ENCODE data around the gene TGFB1I1.
A peak's percentile ranks its signal among the peaks of the same experiment; 100 is the strongest.

DNA sequence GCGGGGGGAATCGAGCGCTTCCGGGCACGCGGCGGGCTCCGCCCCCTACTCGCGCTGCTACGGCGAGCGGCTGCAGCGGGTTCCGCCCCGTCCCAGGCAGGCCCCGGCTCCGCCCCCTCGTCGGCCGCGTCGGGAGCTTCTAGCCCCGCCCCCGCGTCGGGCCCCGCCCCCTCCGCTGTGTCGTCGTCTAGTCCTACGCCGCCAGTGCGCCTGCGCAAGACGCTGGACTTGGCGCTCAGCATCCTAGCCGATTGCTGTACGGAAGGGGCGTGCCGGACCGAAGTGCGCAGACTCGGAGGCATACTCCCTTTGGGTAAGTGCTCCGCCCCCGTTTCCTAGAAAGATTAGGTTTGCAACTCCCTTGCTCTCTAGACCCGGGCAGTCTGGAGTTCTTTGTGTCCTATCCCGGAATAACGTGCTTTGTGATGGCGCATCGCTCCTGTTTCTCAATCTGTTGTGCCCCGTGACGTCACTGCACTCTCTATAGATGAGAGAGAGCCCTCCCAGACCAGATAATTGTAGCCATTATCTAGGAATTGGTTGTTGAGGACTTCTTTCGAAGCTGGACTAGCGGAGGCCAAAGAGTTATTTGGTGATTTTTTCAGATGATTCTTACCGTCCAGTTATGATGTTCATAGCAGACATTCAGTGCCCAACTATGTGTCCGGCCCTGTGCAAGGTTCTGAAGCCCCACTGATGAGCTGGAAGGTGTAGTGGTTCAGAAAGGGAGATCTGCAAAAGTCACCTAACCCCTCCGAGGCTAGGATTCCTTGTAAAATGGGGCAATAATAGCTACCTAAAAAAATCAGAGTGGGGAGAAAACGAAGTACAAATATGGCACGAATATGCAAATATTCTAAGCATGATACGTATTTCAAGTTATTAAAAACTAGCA is 12.0 kb upstream of the TGFB1I1 start:
- TF ChIP-seq EP300 (conservative IDR thresholded peaks at IDR 0.05; ENCODE audit: poor library complexity, severe bottlenecking) (no peak), POLR2AphosphoS5 (IDR thresholded peaks at IDR 0.05) (peak; percentile 74), EZH2 (IDR thresholded peaks at IDR 0.05; ENCODE audit: borderline replicate concordance, insufficient read depth, low read length, poor library complexity, severe bottlenecking) (no peak), TAF1 (IDR thresholded peaks at IDR 0.05; ENCODE audit: low read depth) (peak; percentile 16), RAD21 (conservative IDR thresholded peaks at IDR 0.05) (no peak), SMC3 (conservative IDR thresholded peaks at IDR 0.05; ENCODE audit: poor library complexity) (no peak)
- TF ChIP-seq, protein P1, sequence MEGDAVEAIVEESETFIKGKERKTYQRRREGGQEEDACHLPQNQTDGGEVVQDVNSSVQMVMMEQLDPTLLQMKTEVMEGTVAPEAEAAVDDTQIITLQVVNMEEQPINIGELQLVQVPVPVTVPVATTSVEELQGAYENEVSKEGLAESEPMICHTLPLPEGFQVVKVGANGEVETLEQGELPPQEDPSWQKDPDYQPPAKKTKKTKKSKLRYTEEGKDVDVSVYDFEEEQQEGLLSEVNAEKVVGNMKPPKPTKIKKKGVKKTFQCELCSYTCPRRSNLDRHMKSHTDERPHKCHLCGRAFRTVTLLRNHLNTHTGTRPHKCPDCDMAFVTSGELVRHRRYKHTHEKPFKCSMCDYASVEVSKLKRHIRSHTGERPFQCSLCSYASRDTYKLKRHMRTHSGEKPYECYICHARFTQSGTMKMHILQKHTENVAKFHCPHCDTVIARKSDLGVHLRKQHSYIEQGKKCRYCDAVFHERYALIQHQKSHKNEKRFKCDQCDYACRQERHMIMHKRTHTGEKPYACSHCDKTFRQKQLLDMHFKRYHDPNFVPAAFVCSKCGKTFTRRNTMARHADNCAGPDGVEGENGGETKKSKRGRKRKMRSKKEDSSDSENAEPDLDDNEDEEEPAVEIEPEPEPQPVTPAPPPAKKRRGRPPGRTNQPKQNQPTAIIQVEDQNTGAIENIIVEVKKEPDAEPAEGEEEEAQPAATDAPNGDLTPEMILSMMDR (IDR thresholded peaks at IDR 0.05; ENCODE audit: poor library complexity, severe bottlenecking) = no peak
